IPS-18c (cell line): Measurements from ENCODE around the gene KRTAP10-5.
"Not testable (repeated sequence)": the region's sequence is repeated elsewhere in the genome, so short reads cannot be mapped to it uniquely, and the experiment has no call there.

ENCODE experiments used
- H3K4me3 ChIP-seq: 2 replicates; pipeline ENCODE4 v1.7.0; 2013; ENCODE audit warnings: low read depth, mild to moderate bottlenecking, low read length, moderate library complexity; ENCODE audit not compliant: insufficient read depth
- H3K9me3 ChIP-seq: one replicate; pipeline ENCODE4 v1.6.1; 2013; ENCODE audit warnings: mild to moderate bottlenecking, low read length, moderate library complexity; ENCODE audit not compliant: control insufficient read depth, insufficient read depth

The KRTAP10-5 gene

GRCh38 chr21:44613386-44614155 is 33.2 kb upstream of the KRTAP10-5 start:
- Histone ChIP-seq H3K4me3 (no peak overlapping the region), H3K9me3 (peaks cover 6% of the 10 kb centered on the region)

GRCh38 chr21:44612669-44613229 is 32.3 kb upstream of the KRTAP10-5 start:
- H3K4me3 ChIP-seq: no peak overlapping the region

GRCh38 chr21:44612029-44612486 is 31.7 kb upstream of the KRTAP10-5 start, which contains the start of gene KRTAP10-8:
Gene KRTAP10-8, plus strand, starts transcription at chr21:44612079. Its CDS starts 22 bp downstream, at chr21:44612101.
- H3K4me3 ChIP-seq: no peak within 1 kb of the TSS
- H3K9me3 ChIP-seq: peaks cover 6% of the 10 kb centered on the region

More at GRCh38 chr21:44612669-44613229, 32.3 kb upstream of the KRTAP10-5 start:
- H3K9me3 ChIP-seq: peaks cover 6% of the 10 kb centered on the region

- peaks cover 6% of the 10 kb centered on the region for H3K9me3 ChIP-seq
- H3K4me3 ChIP-seq: no peak overlapping the region
Observed at GRCh38 chr21:44611551-44611950, 31.1 kb upstream of the KRTAP10-5 start.

GRCh38 chr21:44610157-44610843 is 29.9 kb upstream of the KRTAP10-5 start:
- H3K4me3 ChIP-seq, H3K9me3 ChIP-seq: not testable (repeated sequence)

GRCh38 chr21:44609193-44609592 is 28.8 kb upstream of the KRTAP10-5 start:
- Histone ChIP-seq H3K9me3 (peaks cover 6% of the 10 kb centered on the region), H3K4me3 (no peak overlapping the region)

GRCh38 chr21:44606495-44606894 is 26.1 kb upstream of the KRTAP10-5 start:
- H3K9me3 ChIP-seq: peaks cover 6% of the 10 kb centered on the region
- no peak overlapping the region for H3K4me3 ChIP-seq

GRCh38 chr21:44603911-44604310 is 23.5 kb upstream of the KRTAP10-5 start:
- no peak overlapping the region for H3K4me3 ChIP-seq

GRCh38 chr21:44603109-44603875 is 22.9 kb upstream of the KRTAP10-5 start:
- no peak overlapping the region for H3K4me3 ChIP-seq
- H3K9me3 ChIP-seq: no peaks in the 10 kb centered on the region

More at GRCh38 chr21:44603911-44604310, 23.5 kb upstream of the KRTAP10-5 start:
- H3K9me3 ChIP-seq: no peaks in the 10 kb centered on the region

- no peak overlapping the region for H3K4me3 ChIP-seq
Observed at GRCh38 chr21:44602463-44602850, 22.1 kb upstream of the KRTAP10-5 start.

GRCh38 chr21:44601596-44602462 is 21.4 kb upstream of the KRTAP10-5 start:
- H3K4me3 ChIP-seq: no peak overlapping the region
- H3K9me3 ChIP-seq: no peaks in the 10 kb centered on the region

More at GRCh38 chr21:44602463-44602850, 22.1 kb upstream of the KRTAP10-5 start:
- H3K9me3 ChIP-seq: no peaks in the 10 kb centered on the region

GRCh38 chr21:44601091-44601490 is 20.7 kb upstream of the KRTAP10-5 start:
- not testable (repeated sequence) for H3K4me3 ChIP-seq, H3K9me3 ChIP-seq

- not testable (repeated sequence) for H3K9me3 ChIP-seq, H3K4me3 ChIP-seq
Observed at GRCh38 chr21:44600118-44600978, 19.9 kb upstream of the KRTAP10-5 start, which contains the start of gene KRTAP10-7. Gene KRTAP10-7, plus strand, starts transcription at chr21:44600597. Its CDS starts 25 bp downstream, at chr21:44600622.

- Histone ChIP-seq H3K9me3 (no peaks in the 10 kb centered on the region), H3K4me3 (no peak overlapping the region)
Observed at GRCh38 chr21:44599264-44600029, 19.0 kb upstream of the KRTAP10-5 start.

GRCh38 chr21:44598061-44598460 is 17.7 kb upstream of the KRTAP10-5 start:
- Histone ChIP-seq H3K9me3 (no peaks in the 10 kb centered on the region), H3K4me3 (no peak overlapping the region)
